Left lung (tissue), 10 donors: ENCODE results near the gene GOSR2. TPM values are rescaled to one million over a fixed set of nuclear protein-coding genes. Genes with fewer than 3 reads are reported as not detected.

Experiments used
- ATAC-seq: fragments of 200-7000 bp; cut with Tn5 transposase; one replicate; pipeline ENCODE4 v1.9.1; 2020; ENCODE audit warnings: moderate library complexity
- DNase-seq, 4 donors: peaks; one replicate each; pipeline ENCODE4 v3.0.0-alpha.2; 2013 to 2020
- H3K27ac ChIP-seq, 2 donors: fragments of 200-600 bp; sonication (generic) in 1 of 2; one replicate each; pipeline versions ENCODE4 v1.5.0 to v1.8.0; 2020 to 2021
- H3K27me3 ChIP-seq, 2 donors: fragments of 200-600 bp; sonication (generic) in 1 of 2; one replicate each; pipeline versions ENCODE4 v1.5.0 to v1.8.0; 2020 to 2021
- H3K36me3 ChIP-seq, 2 donors: fragments of 200-600 bp; sonication (generic) in 1 of 2; one replicate each; pipeline versions ENCODE4 v1.5.0 to v1.8.0; 2020 to 2021
- H3K4me1 ChIP-seq, 2 donors: fragments of 200-600 bp; one replicate each; pipeline ENCODE4 v1.8.0; 2021
- H3K4me3 ChIP-seq, 2 donors: fragments of 200-600 bp; sonication (generic) in 1 of 2; one replicate each; pipeline versions ENCODE4 v1.5.0 to v1.8.0; 2020 to 2021; ENCODE audit warnings: mild to moderate bottlenecking in 1 of 2
- H3K9me3 ChIP-seq, 2 donors: fragments of 200-600 bp; sonication (generic) in 1 of 2; one replicate each; pipeline versions ENCODE4 v1.5.0 to v1.8.0; 2020 to 2021
- intact Hi-C, 2 donors: fragments of 100-400 bp; cut with DNase I; formaldehyde crosslinking; loops; one replicate each; pipeline versions ENCODE4 v1.11.2 to v1.14.2; 2022
- polyA plus RNA-seq, 6 donors: library from polyadenylated mRNA; unstranded; fragments of 120-200 nt; gene quantifications; one replicate each; pipeline ENCODE4 v1.2.1, GENCODE V29; 2013; ENCODE audit not compliant: insufficient read length in 6 of 6
- total RNA-seq, 2 donors: library from RNA; stranded (reverse); fragmentation: NEBNext Ultra II Directional; extraction: Animal tissue kit (Norgen Biotek cat#: 25700); gene quantifications; one replicate each; pipeline ENCODE4 v1.2.1, GENCODE V29; 2021
- TF ChIP-seq, protein P1 (sequence below), 2 donors: fragments of 200-600 bp; sonication (generic) in 1 of 2; IDR thresholded peaks; one replicate each; pipeline versions ENCODE4 v1.5.0 to v1.8.0; 2021; ENCODE audit warnings: antibody characterized with exemption in 2 of 2
- donor health status: DM: no; HTN: yes; CAD: no.
- donor health status: DM: no; HTN: no; CAD: no.

Gene GOSR2
- total and polyA plus RNA-seq, 8 donors: 42.5 to 67.4 (median 47.6) TPM

DNA sequence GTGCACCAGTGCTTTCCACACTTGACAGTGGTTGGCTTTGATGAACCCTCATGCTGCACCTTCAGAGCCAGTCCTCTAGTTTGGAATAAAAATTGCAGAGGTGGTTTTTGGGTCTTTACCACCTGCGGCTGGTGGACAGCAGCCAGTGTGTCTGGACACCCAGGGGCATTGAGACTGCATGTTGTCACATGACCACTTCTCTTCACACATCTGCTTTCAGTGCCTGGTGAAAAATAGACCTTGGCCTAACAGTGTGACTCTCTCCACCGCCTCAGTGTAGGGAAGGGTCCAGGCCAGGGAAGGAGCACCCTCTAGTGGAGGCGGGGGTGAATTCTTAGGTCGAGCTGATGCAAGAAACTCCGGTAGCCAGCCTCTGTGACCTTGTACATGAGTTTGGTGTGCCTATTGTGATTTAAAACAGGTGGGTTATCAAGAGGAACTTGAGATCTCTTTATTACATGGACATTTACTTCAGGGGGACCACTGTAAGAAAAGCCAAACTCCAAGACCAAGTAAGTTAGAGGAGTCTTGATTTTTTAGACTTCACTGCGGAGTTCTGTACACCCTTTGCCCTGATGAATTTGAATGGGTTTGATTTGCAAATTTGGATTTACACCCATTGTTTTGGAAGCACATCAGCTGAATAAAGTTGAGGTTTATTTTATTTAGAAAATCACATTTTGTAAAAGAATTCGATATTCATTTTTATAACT, 17.9 kb downstream of the GOSR2 start:
- H3K27me3 ChIP-seq: peaks cover 0 to 11% of the 10 kb centered on the region in 2 donors
- peak; percentile 79 for ATAC-seq
- H3K9me3 ChIP-seq: no peaks in the 10 kb centered on the region
- no peak overlapping the region for H3K27ac ChIP-seq
- TF ChIP-seq, protein P1, sequence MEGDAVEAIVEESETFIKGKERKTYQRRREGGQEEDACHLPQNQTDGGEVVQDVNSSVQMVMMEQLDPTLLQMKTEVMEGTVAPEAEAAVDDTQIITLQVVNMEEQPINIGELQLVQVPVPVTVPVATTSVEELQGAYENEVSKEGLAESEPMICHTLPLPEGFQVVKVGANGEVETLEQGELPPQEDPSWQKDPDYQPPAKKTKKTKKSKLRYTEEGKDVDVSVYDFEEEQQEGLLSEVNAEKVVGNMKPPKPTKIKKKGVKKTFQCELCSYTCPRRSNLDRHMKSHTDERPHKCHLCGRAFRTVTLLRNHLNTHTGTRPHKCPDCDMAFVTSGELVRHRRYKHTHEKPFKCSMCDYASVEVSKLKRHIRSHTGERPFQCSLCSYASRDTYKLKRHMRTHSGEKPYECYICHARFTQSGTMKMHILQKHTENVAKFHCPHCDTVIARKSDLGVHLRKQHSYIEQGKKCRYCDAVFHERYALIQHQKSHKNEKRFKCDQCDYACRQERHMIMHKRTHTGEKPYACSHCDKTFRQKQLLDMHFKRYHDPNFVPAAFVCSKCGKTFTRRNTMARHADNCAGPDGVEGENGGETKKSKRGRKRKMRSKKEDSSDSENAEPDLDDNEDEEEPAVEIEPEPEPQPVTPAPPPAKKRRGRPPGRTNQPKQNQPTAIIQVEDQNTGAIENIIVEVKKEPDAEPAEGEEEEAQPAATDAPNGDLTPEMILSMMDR (IDR thresholded peaks at IDR 0.05): peak; percentile 72 to 73
- H3K4me3 ChIP-seq: no peak overlapping the region
- H3K4me1 ChIP-seq: peaks cover 6 to 17% of the 10 kb centered on the region in 2 donors
- peaks cover 0 to 56% of the 10 kb centered on the region in 2 donors for H3K36me3 ChIP-seq
- intact Hi-C loops: loop anchor here in 1 of 2 donors (10.0 kb wide), 1 partner anchor 54 kb away; no protein-coding TSS in a partner anchor
- peak in 3 of 4 donors; percentile 51 to 74 (median 69) for DNase-seq

DNA sequence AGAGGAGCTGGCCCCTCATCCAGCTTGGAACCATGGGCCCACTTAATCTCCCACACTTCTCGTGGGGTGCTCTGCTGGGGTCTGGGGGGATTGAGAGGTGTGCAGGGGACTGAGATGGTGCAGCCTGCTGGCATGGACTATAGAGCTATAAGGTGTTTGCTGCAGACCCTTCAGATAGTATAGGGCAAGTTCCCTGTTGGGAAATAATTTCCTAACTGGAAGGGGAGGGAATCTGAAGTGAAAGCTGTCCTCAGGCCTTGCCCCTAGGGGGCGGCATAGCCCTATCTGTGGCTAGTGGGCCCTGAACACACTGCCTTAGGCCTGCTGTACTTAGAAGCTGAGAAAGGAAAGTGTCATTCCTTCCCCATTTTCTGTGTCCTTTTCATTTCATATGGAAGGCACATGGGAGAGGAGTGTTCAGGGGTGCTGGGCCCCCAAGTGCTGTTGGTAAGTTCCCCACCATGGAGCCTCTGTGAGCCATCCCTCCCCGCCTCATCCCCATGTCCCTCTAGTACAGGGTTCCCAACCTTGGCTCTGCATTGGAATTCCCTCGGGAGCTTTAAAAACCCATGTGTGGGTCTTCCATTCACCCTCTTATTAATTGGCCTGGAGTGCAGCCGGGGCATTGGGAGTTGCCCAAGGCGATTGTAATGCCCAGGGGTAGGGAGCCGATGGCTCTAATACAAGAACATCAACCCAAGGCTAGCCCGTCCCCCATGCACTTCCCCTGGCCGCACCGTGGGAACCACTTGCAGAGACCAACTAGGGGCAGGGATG, 19.7 kb downstream of the GOSR2 start:
- Histone ChIP-seq H3K27ac (no peak overlapping the region), H3K36me3 (peaks cover 0 to 39% of the 10 kb centered on the region in 2 donors), H3K9me3 (no peaks in the 10 kb centered on the region), H3K27me3 (peaks cover 0 to 11% of the 10 kb centered on the region in 2 donors), H3K4me1 (peaks cover 6 to 17% of the 10 kb centered on the region in 2 donors), H3K4me3 (no peak overlapping the region)
- TF ChIP-seq, protein P1 (IDR thresholded peaks at IDR 0.05): peak; percentile 66 to 72
- DNase-seq: peak in 2 of 4 donors; percentile 49 to 64
- intact Hi-C loops: loop anchor here in 1 of 2 donors (10.0 kb wide), 1 partner anchor 52 kb away; no protein-coding TSS in a partner anchor
- ATAC-seq: peak; percentile 86

- no peak for DNase-seq
- H3K9me3 ChIP-seq: no peaks in the 10 kb centered on the region
- peaks cover 6 to 17% of the 10 kb centered on the region in 2 donors for H3K4me1 ChIP-seq
- no peak overlapping the region for H3K4me3 ChIP-seq
- intact Hi-C loops: loop anchor here in 1 of 2 donors (10.0 kb wide), 1 partner anchor 52 kb away; no protein-coding TSS in a partner anchor
- H3K27ac ChIP-seq: no peak overlapping the region
- H3K36me3 ChIP-seq: peaks cover 0 to 33% of the 10 kb centered on the region in 2 donors
- H3K27me3 ChIP-seq: peaks cover 0 to 11% of the 10 kb centered on the region in 2 donors
- ATAC-seq: peak; percentile 6
- TF ChIP-seq, protein P1 (IDR thresholded peaks at IDR 0.05): no peak
Observed at GRCh38 chr17:46943218-46943500, 20.2 kb downstream of the GOSR2 start.

DNA sequence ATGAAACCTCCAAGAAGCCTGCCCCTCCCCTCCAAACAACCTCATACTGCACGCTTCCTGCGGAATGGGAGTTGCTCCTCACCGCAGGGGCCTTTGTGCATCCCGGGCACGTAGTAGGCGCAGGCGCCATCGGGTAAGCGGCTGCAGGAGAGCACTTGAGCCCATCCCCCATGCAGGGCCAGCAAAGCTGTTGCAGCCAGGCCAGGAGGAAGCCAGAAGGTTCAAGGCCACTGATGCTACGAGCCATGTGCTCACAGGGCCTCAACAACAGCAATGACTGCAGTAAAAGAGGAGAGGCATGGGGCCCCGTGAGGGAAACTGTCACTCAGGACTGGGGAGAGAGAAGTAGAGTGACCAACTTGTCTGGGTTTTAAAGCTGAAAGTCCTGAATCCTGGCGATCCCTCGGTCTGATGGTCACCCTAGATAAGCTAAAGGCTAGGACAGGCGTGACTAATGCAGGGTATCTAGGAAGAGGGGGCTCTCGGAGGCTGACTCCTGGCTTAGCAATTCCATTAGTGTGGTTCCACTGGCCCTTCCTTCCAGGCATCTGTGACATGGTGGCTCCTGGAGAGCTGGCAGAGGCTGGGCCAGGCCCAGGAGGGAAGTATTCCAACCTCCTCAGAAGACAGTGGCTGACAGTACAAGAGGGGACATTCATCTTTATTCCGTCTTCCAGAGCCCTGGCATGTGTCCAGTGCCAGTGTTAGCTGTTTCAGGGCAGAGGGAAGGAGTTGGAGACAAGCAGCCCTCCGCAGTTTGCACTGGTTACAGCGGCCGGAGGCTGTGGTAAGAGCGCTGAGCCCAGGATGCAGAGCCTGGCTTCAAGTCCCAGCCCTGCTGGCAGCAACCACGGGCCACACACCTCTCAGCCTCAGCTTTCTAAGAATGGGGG, 20.8 kb downstream of the GOSR2 start:
- no peaks in the 10 kb centered on the region for H3K9me3 ChIP-seq
- H3K4me3 ChIP-seq: no peak overlapping the region
- peaks cover 6 to 17% of the 10 kb centered on the region in 2 donors for H3K4me1 ChIP-seq
- peaks cover 0 to 27% of the 10 kb centered on the region in 2 donors for H3K36me3 ChIP-seq
- peak; percentile 42 for ATAC-seq
- intact Hi-C loops: loop anchor here in 1 of 2 donors (10.0 kb wide), 1 partner anchor 51 kb away; no protein-coding TSS in a partner anchor
- no peak overlapping the region for H3K27ac ChIP-seq
- TF ChIP-seq, protein P1 (IDR thresholded peaks at IDR 0.05): no peak
- peaks cover 0 to 11% of the 10 kb centered on the region in 2 donors for H3K27me3 ChIP-seq
- no peak for DNase-seq
